Panc1 (cell line): Measurements from ENCODE around the gene TMEM87A. TPM values are rescaled to one million over a fixed set of nuclear protein-coding genes. Genes with fewer than 3 reads are reported as not detected.

ENCODE experiments used
- ATAC-seq: fragments of 200-7000 bp; cut with Tn5 transposase; 2 replicates; pipeline ENCODE4 v1.9.1; 2020; ENCODE audit warnings: mild to moderate bottlenecking, moderate library complexity
- BruUV-seq: library from RNA; stranded (reverse); fragments of 400-500 nt; replicated peaks from 2 replicates; lab custom pipeline; 2021; lab: Mats Ljungman, UMichigan
- CTCF ChIA-PET: fragments of 300-600 bp; sonication (Branson Sonifier 250); formaldehyde crosslinking; loops from one replicate; lab custom pipeline; 2022; ENCODE audit warnings: antibody characterized with exemption; lab: Charles Lee
- POLR2A ChIA-PET: fragments of 300-600 bp; sonication (Branson Sonifier 250); formaldehyde crosslinking; loops from one replicate; lab custom pipeline; 2022; ENCODE audit warnings: antibody characterized with exemption; lab: Charles Lee
- DNase-seq: peaks from one replicate; pipeline ENCODE4 v3.0.0-alpha.2; 2010; ENCODE audit warnings: low read depth, low spot score
- H3K27ac ChIP-seq: 2 replicates; pipeline ENCODE4 v1.5.1; 2011; ENCODE audit warnings: mild to moderate bottlenecking, low read length, inconsistent platforms
- H3K27me3 ChIP-seq: fragments of 200-500 bp; sonication (Bioruptor generic); 2 replicates; pipeline ENCODE4 v1.6.0; 2014; ENCODE audit warnings: low read length, inconsistent platforms; ENCODE audit not compliant: control insufficient read depth, insufficient read depth
- H3K36me3 ChIP-seq: fragments of 200-500 bp; sonication (Bioruptor generic); 2 replicates; pipeline ENCODE4 v1.5.1; 2014; ENCODE audit warnings: inconsistent platforms, mild to moderate bottlenecking, low read length, moderate library complexity; ENCODE audit not compliant: control insufficient read depth, insufficient read depth
- H3K4me1 ChIP-seq: 2 replicates; pipeline ENCODE4 v1.5.1; 2011; ENCODE audit warnings: inconsistent platforms, mild to moderate bottlenecking, low read length, moderate library complexity; ENCODE audit not compliant: control insufficient read depth, insufficient read depth
- H3K4me3 ChIP-seq, 2 experiments: 2 replicates each; pipeline ENCODE4 v1.5.1; 2011 to 2012; ENCODE audit warnings: low read depth in 2 of 2, low read length in 2 of 2, mild to moderate bottlenecking in 2 of 2, inconsistent platforms in 1 of 2, moderate library complexity in 1 of 2
- H3K9me3 ChIP-seq: fragments of 200-500 bp; sonication (Bioruptor generic); 2 replicates; pipeline ENCODE4 v1.5.1; 2014; ENCODE audit warnings: low read depth, mild to moderate bottlenecking, inconsistent platforms, low read length, moderate library complexity; ENCODE audit not compliant: control insufficient read depth, insufficient read depth
- POLR2AphosphoS5 ChIP-seq: IDR thresholded peaks from 2 replicates; pipeline ENCODE4 v1.6.1; 2012; ENCODE audit warnings: mild to moderate bottlenecking, low read depth, low read length, moderate library complexity
- REST ChIP-seq, 2 experiments: IDR thresholded peaks; 2 replicates each; pipeline ENCODE4 v1.6.1; 2011 to 2012; ENCODE audit warnings: low read depth in 2 of 2, control low read depth in 1 of 2, low read length in 1 of 2, mild to moderate bottlenecking in 1 of 2, moderate library complexity in 1 of 2; ENCODE audit not compliant: insufficient read depth in 1 of 2
- SIN3A ChIP-seq: IDR thresholded peaks from 2 replicates; pipeline ENCODE4 v1.6.1; 2012; ENCODE audit warnings: low read depth, mild to moderate bottlenecking, low read length, moderate library complexity, borderline replicate concordance; ENCODE audit not compliant: insufficient read depth
- TCF7L2 ChIP-seq: IDR thresholded peaks from 2 replicates; pipeline ENCODE4 v1.6.1; 2011; ENCODE audit warnings: mild to moderate bottlenecking, low read depth, low read length, inconsistent platforms
- in situ Hi-C: cut with HindIII; loops from 2 replicates; pipeline ENCODE4 v1.10.0; 2016; ENCODE audit warnings: low sequenced_read_pairs, low pct_unique_long_range_greater_than_20kb
- intact Hi-C: fragments of 100-400 bp; cut with micrococcal nuclease; formaldehyde crosslinking; loops from one replicate; pipeline ENCODE4 v1.10.0; 2022; ENCODE audit not compliant: unreplicated experiment
- total RNA-seq: library from RNA; stranded (reverse); gene quantifications from one replicate; pipeline ENCODE4 v1.2.1, GENCODE V29; 2021; ENCODE audit not compliant: unreplicated experiment
- TF ChIP-seq, protein P1 (sequence below): fragments of 450-650 bp; IDR thresholded peaks from 2 replicates; pipeline ENCODE4 v1.5.1; 2017; ENCODE audit warnings: mild to moderate bottlenecking

Gene TMEM87A
- total RNA-seq, 1 experiment from 2014 or later, result 49.6 TPM

DNA sequence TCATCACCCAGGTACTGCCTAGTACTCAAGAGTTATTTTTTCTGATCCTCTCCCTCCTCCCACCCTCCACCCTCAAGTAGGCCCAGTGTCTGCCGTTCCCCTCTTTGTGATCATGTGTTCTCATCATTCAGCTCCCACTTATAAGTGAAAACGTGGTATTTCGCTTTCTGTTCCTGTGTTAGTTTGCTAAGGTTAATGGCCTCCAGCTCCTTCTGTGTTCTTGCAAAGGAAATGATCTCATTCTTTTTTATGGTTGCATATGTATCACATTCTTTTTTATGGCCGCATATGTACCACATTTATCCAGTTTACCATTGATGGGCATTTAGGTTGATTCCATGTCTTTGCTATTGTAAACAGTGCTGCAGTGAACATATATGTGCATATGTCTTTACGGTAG, 8.4 kb downstream of the TMEM87A start:
- Histone ChIP-seq H3K27me3 (no peaks in the 10 kb centered on the region), H3K4me3 (no peak overlapping the region), H3K4me1 (no peaks in the 10 kb centered on the region; the same call in 1 of the 2 replicates), H3K36me3 (peaks cover 40% of the 10 kb centered on the region; the same call in 1 of the 2 replicates), H3K27ac (no peak overlapping the region), H3K9me3 (no peaks in the 10 kb centered on the region)
- in situ Hi-C loops, result no loop called here
- intact Hi-C loops, result no loop called here
- ChIA-PET POLR2A (interaction anchor here (0.6 to 0.8 kb wide), 2 partner anchors 17 to 81 kb away, joined by 3 to 8 read pairs; no protein-coding TSS in a partner anchor), CTCF (interaction anchor here (0.6 kb wide), 1 partner anchor 9 kb away, joined by 3 read pairs; the partner anchor contains the start of gene TMEM87A)
- ATAC-seq (no peak), DNase-seq (no peak)
- TF ChIP-seq REST (IDR thresholded peaks at IDR 0.05; ENCODE audit: insufficient read depth in 1 of 2, low read depth in 2 of 2, low read length in 1 of 2) (no peak), POLR2AphosphoS5 (no peak), SIN3A (no peak), TCF7L2 (no peak)
- TF ChIP-seq, protein P1, sequence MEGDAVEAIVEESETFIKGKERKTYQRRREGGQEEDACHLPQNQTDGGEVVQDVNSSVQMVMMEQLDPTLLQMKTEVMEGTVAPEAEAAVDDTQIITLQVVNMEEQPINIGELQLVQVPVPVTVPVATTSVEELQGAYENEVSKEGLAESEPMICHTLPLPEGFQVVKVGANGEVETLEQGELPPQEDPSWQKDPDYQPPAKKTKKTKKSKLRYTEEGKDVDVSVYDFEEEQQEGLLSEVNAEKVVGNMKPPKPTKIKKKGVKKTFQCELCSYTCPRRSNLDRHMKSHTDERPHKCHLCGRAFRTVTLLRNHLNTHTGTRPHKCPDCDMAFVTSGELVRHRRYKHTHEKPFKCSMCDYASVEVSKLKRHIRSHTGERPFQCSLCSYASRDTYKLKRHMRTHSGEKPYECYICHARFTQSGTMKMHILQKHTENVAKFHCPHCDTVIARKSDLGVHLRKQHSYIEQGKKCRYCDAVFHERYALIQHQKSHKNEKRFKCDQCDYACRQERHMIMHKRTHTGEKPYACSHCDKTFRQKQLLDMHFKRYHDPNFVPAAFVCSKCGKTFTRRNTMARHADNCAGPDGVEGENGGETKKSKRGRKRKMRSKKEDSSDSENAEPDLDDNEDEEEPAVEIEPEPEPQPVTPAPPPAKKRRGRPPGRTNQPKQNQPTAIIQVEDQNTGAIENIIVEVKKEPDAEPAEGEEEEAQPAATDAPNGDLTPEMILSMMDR, result no peak
- no TSS peak for BruUV-seq

- CTCF ChIA-PET, result no interaction called here
- POLR2A ChIA-PET, result no interaction called here
- no peak for TF ChIP-seq SIN3A
- no peak for TF ChIP-seq POLR2AphosphoS5
- no peak for TF ChIP-seq REST (IDR thresholded peaks at IDR 0.05; ENCODE audit: insufficient read depth in 1 of 2, low read depth in 2 of 2, low read length in 1 of 2)
- TF ChIP-seq TCF7L2, result no peak
- TF ChIP-seq, protein P1, result no peak
- no TSS peak for BruUV-seq
- H3K27ac ChIP-seq, result no peak overlapping the region
- in situ Hi-C loops (no loop called here), intact Hi-C loops (no loop called here)
- DNase-seq (no peak), ATAC-seq (no peak)
- no peaks in the 10 kb centered on the region for H3K27me3 ChIP-seq
- H3K4me3 ChIP-seq, result no peak overlapping the region
- peaks cover 5% of the 10 kb centered on the region; the same call in 1 of the 2 replicates for H3K36me3 ChIP-seq
- peaks cover 2% of the 10 kb centered on the region; the same call in 1 of the 2 replicates for H3K9me3 ChIP-seq
- no peaks in the 10 kb centered on the region for H3K4me1 ChIP-seq
These were observed 19.9 kb downstream of the TMEM87A start for GRCh38 chr15:42253300-42253699.
